A549 (cell line): ENCODE measurements around the gene MLLT10.
"Not testable (repeated sequence)": the region's sequence is repeated elsewhere in the genome, so short reads cannot be mapped to it uniquely, and the experiment has no call there.

Experiments used
- CBX2 ChIP-seq: fragments of 200-600 bp; sonication (generic); IDR thresholded peaks from 2 replicates; pipeline ENCODE4 v1.6.1; 2016; ENCODE audit warnings: low read depth, mild to moderate bottlenecking, borderline replicate concordance
- FOSL2 ChIP-seq, 2 experiments: fragments of 450-650 bp in 1 of 2; fragments of >200 bp in 1 of 2; sonication (Bioruptor Twin) in 1 of 2; formaldehyde crosslinking; IDR thresholded peaks; 2 replicates each; pipeline versions ENCODE4 v1.5.0 to v1.6.1; 2016 to 2020; ENCODE audit warnings: mild to moderate bottlenecking in 1 of 2, moderate library complexity in 1 of 2
- HOXA7 ChIP-seq: fragments of 250-450 bp; sonication (Bioruptor Pico); IDR thresholded peaks from 2 replicates; pipeline ENCODE4 v1.5.0; 2020; ENCODE audit warnings: mild to moderate bottlenecking, moderate library complexity
- KDM5A ChIP-seq: fragments of 200-600 bp; sonication (generic); IDR thresholded peaks from 2 replicates; pipeline ENCODE4 v1.6.1; 2016; ENCODE audit warnings: antibody characterized with exemption, mild to moderate bottlenecking
- MAX ChIP-seq: IDR thresholded peaks from 2 replicates; pipeline ENCODE4 v1.6.1; 2012
- MYC ChIP-seq: IDR thresholded peaks from 2 replicates; pipeline ENCODE4 v1.6.1; 2012; ENCODE audit warnings: mild to moderate bottlenecking, inconsistent platforms, low read length, improper control_type of control experiment, borderline replicate concordance
- RNF2 ChIP-seq: fragments of 200-600 bp; sonication (generic); IDR thresholded peaks from 2 replicates; pipeline ENCODE4 v1.6.1; 2016; ENCODE audit warnings: low read depth, mild to moderate bottlenecking, antibody characterized with exemption, moderate library complexity, borderline replicate concordance
- TF ChIP-seq, protein P1 (sequence below): fragments of >200 bp; sonication (Bioruptor Twin); formaldehyde crosslinking; IDR thresholded peaks from 3 replicates; pipeline ENCODE4 v1.5.1; 2016

GRCh38 chr10:21624421-21624820, 90.4 kb downstream of the MLLT10 start:
- not testable (repeated sequence) for TF ChIP-seq RNF2; KDM5A; MAX; CBX2; HOXA7 (CRISPR knock-in tag); FOSL2 (IDR thresholded peaks at IDR 0.05); FOSL2 (CRISPR knock-in tag; IDR thresholded peaks at IDR 0.05); MYC
- TF ChIP-seq, protein P1, sequence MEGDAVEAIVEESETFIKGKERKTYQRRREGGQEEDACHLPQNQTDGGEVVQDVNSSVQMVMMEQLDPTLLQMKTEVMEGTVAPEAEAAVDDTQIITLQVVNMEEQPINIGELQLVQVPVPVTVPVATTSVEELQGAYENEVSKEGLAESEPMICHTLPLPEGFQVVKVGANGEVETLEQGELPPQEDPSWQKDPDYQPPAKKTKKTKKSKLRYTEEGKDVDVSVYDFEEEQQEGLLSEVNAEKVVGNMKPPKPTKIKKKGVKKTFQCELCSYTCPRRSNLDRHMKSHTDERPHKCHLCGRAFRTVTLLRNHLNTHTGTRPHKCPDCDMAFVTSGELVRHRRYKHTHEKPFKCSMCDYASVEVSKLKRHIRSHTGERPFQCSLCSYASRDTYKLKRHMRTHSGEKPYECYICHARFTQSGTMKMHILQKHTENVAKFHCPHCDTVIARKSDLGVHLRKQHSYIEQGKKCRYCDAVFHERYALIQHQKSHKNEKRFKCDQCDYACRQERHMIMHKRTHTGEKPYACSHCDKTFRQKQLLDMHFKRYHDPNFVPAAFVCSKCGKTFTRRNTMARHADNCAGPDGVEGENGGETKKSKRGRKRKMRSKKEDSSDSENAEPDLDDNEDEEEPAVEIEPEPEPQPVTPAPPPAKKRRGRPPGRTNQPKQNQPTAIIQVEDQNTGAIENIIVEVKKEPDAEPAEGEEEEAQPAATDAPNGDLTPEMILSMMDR = not testable (repeated sequence)
